Keratinocyte (primary cell): ENCODE data around the gene SRRT. TPM values are rescaled to one million over a fixed set of nuclear protein-coding genes. Genes with fewer than 3 reads are reported as not detected.
A peak's percentile ranks its signal among the peaks of the same experiment; 100 is the strongest.

Experiments
- DNase-seq: peaks from one replicate; pipeline ENCODE4 v3.0.0-alpha.2; 2011; ENCODE audit warnings: low read depth, missing footprints, low spot score
- FAIRE-seq: peaks from 2 replicates; lab custom pipeline; 2011; peaks lifted over from hg19 to GRCh38; lab: Jason Lieb, UNC
- H2AFZ ChIP-seq: 2 replicates; pipeline ENCODE4 v1.6.0; 2012; ENCODE audit warnings: low read length, control low read depth, inconsistent platforms; ENCODE audit not compliant: control insufficient read depth
- H3K27ac ChIP-seq: 2 replicates; pipeline ENCODE4 v1.5.1; 2011; ENCODE audit warnings: low read length; ENCODE audit not compliant: control insufficient read depth, insufficient read depth
- H3K27me3 ChIP-seq: 3 replicates; pipeline ENCODE4 v1.6.0; 2011; ENCODE audit warnings: low read length; ENCODE audit not compliant: control insufficient read depth, insufficient read depth; ENCODE audit errors: extremely low read depth
- H3K36me3 ChIP-seq, 2 experiments: 2 replicates in 1 of 2; 3 replicates in 1 of 2; pipeline ENCODE4 v1.5.1; 2011; ENCODE audit warnings: low read length in 2 of 2, mild to moderate bottlenecking in 1 of 2; ENCODE audit not compliant: control insufficient read depth in 2 of 2, insufficient read depth in 2 of 2; ENCODE audit errors: extremely low read depth in 1 of 2
- H3K4me1 ChIP-seq: 3 replicates; pipeline ENCODE4 v1.5.1; 2011; ENCODE audit warnings: low read length; ENCODE audit not compliant: control insufficient read depth, insufficient read depth; ENCODE audit errors: extremely low read depth
- H3K4me2 ChIP-seq: 3 replicates; pipeline ENCODE4 v1.6.0; 2011; ENCODE audit warnings: low read depth, low read length; ENCODE audit not compliant: control insufficient read depth, insufficient read depth; ENCODE audit errors: extremely low read depth
- H3K4me3 ChIP-seq, 3 experiments: fragments of 200-600 bp in 1 of 3; sonication (generic) in 1 of 3; 2 replicates in 2 of 3; 3 replicates in 1 of 3; pipeline ENCODE4 v1.5.1; 2011 to 2016; ENCODE audit warnings: low read length in 3 of 3, mild to moderate bottlenecking in 3 of 3, control low read depth in 2 of 3, inconsistent platforms in 1 of 3, low read depth in 1 of 3, mixed read lengths in 1 of 3, mixed run types in 1 of 3, moderate library complexity in 1 of 3; ENCODE audit not compliant: control insufficient read depth in 2 of 3, insufficient read depth in 2 of 3; ENCODE audit errors: extremely low read depth in 1 of 3
- H3K79me2 ChIP-seq: 2 replicates; pipeline ENCODE4 v1.6.0; 2012; ENCODE audit warnings: low read length; ENCODE audit not compliant: control insufficient read depth, insufficient read depth
- H3K9ac ChIP-seq: 3 replicates; pipeline ENCODE4 v1.6.0; 2011; ENCODE audit warnings: low read length; ENCODE audit not compliant: control insufficient read depth, insufficient read depth; ENCODE audit errors: extremely low read depth
- H3K9me1 ChIP-seq: 3 replicates; pipeline ENCODE4 v1.6.0; 2011; ENCODE audit warnings: low read length; ENCODE audit not compliant: control insufficient read depth, insufficient read depth; ENCODE audit errors: extremely low read depth
- H3K9me3 ChIP-seq: 2 replicates; pipeline ENCODE4 v1.5.1; 2012; ENCODE audit warnings: low read depth, low read length; ENCODE audit not compliant: control insufficient read depth
- H4K20me1 ChIP-seq: 3 replicates; pipeline ENCODE4 v1.6.0; 2011; ENCODE audit warnings: low read length; ENCODE audit not compliant: control insufficient read depth, insufficient read depth; ENCODE audit errors: extremely low read depth
- EZH2 ChIP-seq: IDR thresholded peaks from one replicate; pipeline ENCODE4 v1.6.1; 2012; ENCODE audit warnings: inconsistent platforms, mild to moderate bottlenecking, low read length, moderate library complexity
- dilution Hi-C: fragments of 300-500 bp; cut with MboI; formaldehyde crosslinking; loops from one replicate; pipeline ENCODE4 v1.7.0; 2020; ENCODE audit warnings: low sequenced_read_pairs; ENCODE audit not compliant: extremely low pct_ligation_motif_present
- polyA plus RNA-seq, 5 experiments: library from polyadenylated mRNA; depleted of rRNA in 3 of 5; stranded (reverse) in 3 of 5; stranded (forward) in 1 of 5; unstranded in 1 of 5; fragments of >200 nt; gene quantifications; 1 replicate in 1 of 5; 2 replicates in 3 of 5; 3 replicates in 1 of 5; pipeline versions ENCODE4 v1.2.1 to v1.2.3, GENCODE V29; 2011 to 2012; ENCODE audit warnings: missing spikeins in 2 of 5, low read depth in 1 of 5, low replicate concordance in 1 of 5
- TF ChIP-seq, protein P1 (sequence below), 3 experiments: IDR thresholded peaks in 1 of 3; conservative IDR thresholded peaks in 1 of 3; optimal IDR thresholded peaks in 1 of 3; 2 replicates in 2 of 3; 3 replicates in 1 of 3; pipeline versions ENCODE3 to v1.5.1; 2011; ENCODE audit warnings: low read length in 3 of 3, mild to moderate bottlenecking in 3 of 3, moderate library complexity in 2 of 3, control low read depth in 1 of 3, inconsistent platforms in 1 of 3; ENCODE audit not compliant: insufficient read depth in 2 of 3; ENCODE audit errors: extremely low read depth in 1 of 3

SRRT gene
- polyA plus RNA-seq, 1 donor (not counting 4 experiments of a cell fraction or from before 2014, with no cell fraction given) = 42.2 TPM

DNA sequence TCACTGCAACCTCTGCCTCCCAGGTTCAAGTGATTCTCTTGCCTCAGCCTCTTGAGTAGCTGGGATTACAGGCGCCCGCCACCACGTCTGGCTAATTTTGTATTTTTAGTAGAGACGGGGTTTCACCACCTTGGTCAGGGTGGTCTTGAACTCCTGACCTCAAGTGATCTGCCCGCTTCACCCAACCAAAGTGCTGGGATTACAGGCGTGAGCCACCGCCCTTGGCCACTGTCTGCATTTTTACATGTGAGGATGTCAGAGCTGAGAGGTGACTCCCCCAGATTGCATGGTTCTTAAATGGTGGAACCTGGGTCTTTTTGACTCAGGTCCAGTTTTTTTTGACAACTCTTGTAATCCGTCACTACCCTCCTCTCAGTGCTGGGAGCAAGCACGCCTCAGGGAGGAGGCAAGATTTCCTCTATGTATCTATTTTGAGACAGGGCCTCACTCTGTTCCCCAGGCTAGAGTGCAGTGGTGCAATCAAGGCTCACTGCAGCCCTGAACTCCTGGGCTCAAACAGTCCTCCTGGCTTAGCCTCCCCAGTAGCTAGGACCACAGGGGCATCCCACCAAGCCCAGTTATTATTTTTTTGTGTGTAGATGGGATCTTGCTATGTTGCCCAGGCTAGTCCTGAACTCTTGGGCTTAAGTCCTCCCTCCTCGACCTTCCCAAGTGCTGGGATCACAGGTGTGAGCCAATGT is 1.2 kb upstream of the SRRT start:
- TF ChIP-seq EZH2 = no peak
- TF ChIP-seq, protein P1, sequence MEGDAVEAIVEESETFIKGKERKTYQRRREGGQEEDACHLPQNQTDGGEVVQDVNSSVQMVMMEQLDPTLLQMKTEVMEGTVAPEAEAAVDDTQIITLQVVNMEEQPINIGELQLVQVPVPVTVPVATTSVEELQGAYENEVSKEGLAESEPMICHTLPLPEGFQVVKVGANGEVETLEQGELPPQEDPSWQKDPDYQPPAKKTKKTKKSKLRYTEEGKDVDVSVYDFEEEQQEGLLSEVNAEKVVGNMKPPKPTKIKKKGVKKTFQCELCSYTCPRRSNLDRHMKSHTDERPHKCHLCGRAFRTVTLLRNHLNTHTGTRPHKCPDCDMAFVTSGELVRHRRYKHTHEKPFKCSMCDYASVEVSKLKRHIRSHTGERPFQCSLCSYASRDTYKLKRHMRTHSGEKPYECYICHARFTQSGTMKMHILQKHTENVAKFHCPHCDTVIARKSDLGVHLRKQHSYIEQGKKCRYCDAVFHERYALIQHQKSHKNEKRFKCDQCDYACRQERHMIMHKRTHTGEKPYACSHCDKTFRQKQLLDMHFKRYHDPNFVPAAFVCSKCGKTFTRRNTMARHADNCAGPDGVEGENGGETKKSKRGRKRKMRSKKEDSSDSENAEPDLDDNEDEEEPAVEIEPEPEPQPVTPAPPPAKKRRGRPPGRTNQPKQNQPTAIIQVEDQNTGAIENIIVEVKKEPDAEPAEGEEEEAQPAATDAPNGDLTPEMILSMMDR (optimal IDR thresholded peaks at IDR 0.05 in 1 of 3, IDR thresholded peaks at IDR 0.05 in 1 of 3, conservative IDR thresholded peaks at IDR 0.05 in 1 of 3; ENCODE audit: extremely low read depth in 1 of 3, insufficient read depth in 2 of 3, low read length in 3 of 3) = no peak
- H3K27me3 ChIP-seq = no peaks in the 10 kb centered on the region
- H3K9ac ChIP-seq = peak overlapping the region; percentile 93
- peak overlapping the region; percentile 78 to 96 (median 95) for H3K4me3 ChIP-seq
- H3K9me3 ChIP-seq = no peaks in the 10 kb centered on the region
- FAIRE-seq = no peak
- H4K20me1 ChIP-seq = peaks cover 6% of the 10 kb centered on the region
- H3K9me1 ChIP-seq = no peaks in the 10 kb centered on the region
- no peak for DNase-seq
- dilution Hi-C loops = no loop called here
- H2AFZ ChIP-seq = no peak overlapping the region
- H3K36me3 ChIP-seq = peaks cover 27 to 38% of the 10 kb centered on the region in 2 experiments
- peak overlapping the region; percentile 92 for H3K27ac ChIP-seq
- H3K79me2 ChIP-seq = peaks cover 86% of the 10 kb centered on the region
- H3K4me1 ChIP-seq = peaks cover 36% of the 10 kb centered on the region
- peak overlapping the region; percentile 94 for H3K4me2 ChIP-seq

DNA sequence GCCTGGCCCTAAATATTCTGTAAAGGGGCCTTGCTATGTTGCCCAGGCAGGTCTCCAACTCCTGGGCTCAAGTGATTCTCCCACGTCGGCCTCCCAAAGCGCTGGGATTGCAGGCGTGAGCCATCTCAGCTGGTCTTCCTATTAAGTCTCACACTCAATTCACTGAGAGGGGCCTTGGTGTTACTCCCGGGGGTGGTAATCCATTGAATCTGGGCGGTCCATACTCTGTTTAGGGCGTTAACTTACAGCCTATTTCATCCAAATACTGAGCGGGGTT is 665 bp upstream of the SRRT start:
- H4K20me1 ChIP-seq = peaks cover 6% of the 10 kb centered on the region
- H2AFZ ChIP-seq = peak overlapping the region; percentile 87
- FAIRE-seq = no peak
- H3K9me1 ChIP-seq = no peaks in the 10 kb centered on the region
- H3K4me3 ChIP-seq = peak overlapping the region; percentile 78 to 96 (median 95)
- TF ChIP-seq EZH2 = no peak
- TF ChIP-seq, protein P1 (optimal IDR thresholded peaks at IDR 0.05 in 1 of 3, IDR thresholded peaks at IDR 0.05 in 1 of 3, conservative IDR thresholded peaks at IDR 0.05 in 1 of 3; ENCODE audit: extremely low read depth in 1 of 3, insufficient read depth in 2 of 3, low read length in 3 of 3) = no peak
- H3K27me3 ChIP-seq = no peaks in the 10 kb centered on the region
- peaks cover 86% of the 10 kb centered on the region for H3K79me2 ChIP-seq
- peaks cover 27 to 42% of the 10 kb centered on the region in 2 experiments for H3K36me3 ChIP-seq
- H3K9ac ChIP-seq = peak overlapping the region; percentile 93
- no peak for DNase-seq
- peaks cover 31% of the 10 kb centered on the region for H3K4me1 ChIP-seq
- no peaks in the 10 kb centered on the region for H3K9me3 ChIP-seq
- dilution Hi-C loops = no loop called here
- H3K4me2 ChIP-seq = peak overlapping the region; percentile 94
- peak overlapping the region; percentile 92 for H3K27ac ChIP-seq
